Measurements from ENCODE around the gene WNT10A. TPM values are rescaled to one million over a fixed set of nuclear protein-coding genes. Genes with fewer than 3 reads are reported as not detected.

The WNT10A gene
- polyA plus RNA-seq, 1 of the 3 experiments (the other 2 are of a cell fraction): 0.02 TPM

- Histone ChIP-seq H3K9me2 (no peaks in the 10 kb centered on the region), H4K20me1 (ENCODE audit: insufficient read depth) (no peaks in the 10 kb centered on the region), H3K79me2 (ENCODE audit: insufficient read depth) (no peaks in the 10 kb centered on the region), H3K9ac (no peak overlapping the region), H3K4me3 (ENCODE audit: low read depth in 2 of 2, low read length in 1 of 2) (no peak overlapping the region), H3K36me3 (replicated peaks in 1 of 2; ENCODE audit: control insufficient read depth in 1 of 2, insufficient read depth in 2 of 2, low read length in 1 of 2) (no peaks in the 10 kb centered on the region), H2AFZ (ENCODE audit: low read depth) (no peak overlapping the region), H3K4me2 (no peak overlapping the region), H3K27me3 (ENCODE audit: insufficient read depth) (no peaks in the 10 kb centered on the region), H3K27ac (ENCODE audit: low read depth in 2 of 2, low read length in 1 of 2) (no peak overlapping the region), H3K4me1 (ENCODE audit: control insufficient read depth in 1 of 2, insufficient read depth in 2 of 2, low read depth in 1 of 2, low read length in 1 of 2) (peaks cover 3 to 20% of the 10 kb centered on the region in 2 experiments; a peak in 2 of 4 replicates), H3F3A (replicated peaks; ENCODE audit: insufficient read depth) (no peaks in the 10 kb centered on the region), H3K9me3 (no peaks in the 10 kb centered on the region)
- 86% methylated on average over 2 of the region's 2 CpGs for WGBS (ENCODE audit: low lambda C conversion rate)
- TF ChIP-seq FOXM1 (IDR thresholded peaks at IDR 0.05; ENCODE audit: low read depth) (no peak), PBX3 (IDR thresholded peaks at IDR 0.05) (no peak), MEF2A (IDR thresholded peaks at IDR 0.05; ENCODE audit: borderline replicate concordance, low read depth) (no peak), FOSL2 (IDR thresholded peaks at IDR 0.05; ENCODE audit: borderline replicate concordance, low read depth) (no peak), JUND (IDR thresholded peaks at IDR 0.05) (no peak), NFIC (IDR thresholded peaks at IDR 0.05; ENCODE audit: borderline replicate concordance) (no peak), RFX5 (IDR thresholded peaks at IDR 0.05; ENCODE audit: low read length) (no peak), TCF12 (IDR thresholded peaks at IDR 0.05) (no peak), REST (IDR thresholded peaks at IDR 0.05; ENCODE audit: low read depth, low read length) (no peak), RXRA (IDR thresholded peaks at IDR 0.05; ENCODE audit: borderline replicate concordance, low read depth) (no peak), ZBTB33 (IDR thresholded peaks at IDR 0.05; ENCODE audit: borderline replicate concordance, low read depth) (no peak), NRF1 (IDR thresholded peaks at IDR 0.05; ENCODE audit: low read depth, low read length) (no peak), EZH2phosphoT487 (IDR thresholded peaks at IDR 0.05; ENCODE audit: borderline replicate concordance, low read depth) (no peak), ELF1 (IDR thresholded peaks at IDR 0.05) (no peak), POLR2AphosphoS5 (IDR thresholded peaks at IDR 0.05; ENCODE audit: low read depth, low read length) (no peak)
- ChIA-PET POLR2A (no interaction called here), CTCF (interaction anchor here (0.6 to 11.8 kb wide), 13 partner anchors 25 to 308 kb away, joined by 3 to 247 read pairs (median 3); no protein-coding TSS in a partner anchor)
- DNase-seq: no peak
Measured at GRCh38 chr2:218850796-218851195, 29.9 kb upstream of the WNT10A start.

Data from SK-N-SH (cell line).